ENCODE measurements around the gene MS4A7. TPM values are rescaled to one million over a fixed set of nuclear protein-coding genes. Genes with fewer than 3 reads are reported as not detected.

MS4A7 gene
- total RNA-seq, 4 donors from 2014 or later, result 20.3 to 30.7 (median 25.6) TPM

GRCh38 chr11:60420015-60420414, 41.7 kb downstream of the MS4A7 start:
- no peaks in the 10 kb centered on the region for H3K27me3 ChIP-seq
- H3K36me3 ChIP-seq, result no peaks in the 10 kb centered on the region
- intact Hi-C loops (cut with DNase I), result no loop called here
- 29% methylated on average over 2 of the region's 2 CpGs for WGBS
- H3K4me1 ChIP-seq, result no peaks in the 10 kb centered on the region
- DNase-seq (ENCODE audit: extremely low spot score), result no peak
- H3K27ac ChIP-seq (replicated peaks in 1 of 4), result no peak overlapping the region
- TF ChIP-seq POLR2A (IDR thresholded peaks at IDR 0.05; ENCODE audit: low read depth), result no peak
- no peak for TF ChIP-seq POLR2AphosphoS5 (IDR thresholded peaks at IDR 0.05)
- no peak for TF ChIP-seq EP300 (IDR thresholded peaks at IDR 0.05)
- no peak for TF ChIP-seq CTCF (IDR thresholded peaks at IDR 0.05)
- no peak overlapping the region for H3K4me3 ChIP-seq
- peaks cover 0 to 12% (median 5%) of the 10 kb centered on the region in 4 donors for H3K9me3 ChIP-seq

GRCh38 chr11:60422609-60423008, 44.3 kb downstream of the MS4A7 start:
- Histone ChIP-seq H3K4me3 (no peak overlapping the region), H3K27ac (replicated peaks in 1 of 4) (no peak overlapping the region), H3K36me3 (no peaks in the 10 kb centered on the region), H3K4me1 (no peaks in the 10 kb centered on the region), H3K9me3 (peaks cover 0 to 12% (median 5%) of the 10 kb centered on the region in 4 donors), H3K27me3 (no peaks in the 10 kb centered on the region)
- no peak for DNase-seq (ENCODE audit: extremely low spot score)
- TF ChIP-seq CTCF (IDR thresholded peaks at IDR 0.05) (no peak), POLR2AphosphoS5 (IDR thresholded peaks at IDR 0.05) (no peak), EP300 (IDR thresholded peaks at IDR 0.05) (no peak), POLR2A (IDR thresholded peaks at IDR 0.05; ENCODE audit: low read depth) (no peak)
- intact Hi-C loops (cut with DNase I), result no loop called here
- whole genome bisulfite sequencing, result 100% methylated on average over 1 of the region's 1 CpG

- intact Hi-C loops (cut with DNase I), result no loop called here
- Histone ChIP-seq H3K27me3 (no peaks in the 10 kb centered on the region), H3K27ac (replicated peaks in 1 of 4) (no peak overlapping the region), H3K4me1 (no peaks in the 10 kb centered on the region), H3K36me3 (no peaks in the 10 kb centered on the region), H3K9me3 (no peaks in the 10 kb centered on the region), H3K4me3 (no peak overlapping the region)
- no peak for TF ChIP-seq CTCF (IDR thresholded peaks at IDR 0.05)
- no peak for TF ChIP-seq POLR2AphosphoS5 (IDR thresholded peaks at IDR 0.05)
- no peak for TF ChIP-seq POLR2A (IDR thresholded peaks at IDR 0.05; ENCODE audit: low read depth)
- TF ChIP-seq EP300 (IDR thresholded peaks at IDR 0.05), result no peak
- no peak for DNase-seq (ENCODE audit: extremely low spot score)
- 55% methylated on average over 2 of the region's 2 CpGs for WGBS
These were observed 50.2 kb downstream of the MS4A7 start for GRCh38 chr11:60428517-60428916.

GRCh38 chr11:60429272-60429671, 50.9 kb downstream of the MS4A7 start, which contains the start of gene MS4A5:
Gene MS4A5, plus strand, starts transcription at chr11:60429572. Its CDS starts 103 bp downstream, at chr11:60429675.
- intact Hi-C loops (cut with DNase I), result no loop called here
- TF ChIP-seq POLR2A (IDR thresholded peaks at IDR 0.05; ENCODE audit: low read depth), result no peak
- no peak for TF ChIP-seq EP300 (IDR thresholded peaks at IDR 0.05)
- TF ChIP-seq CTCF (IDR thresholded peaks at IDR 0.05), result no peak
- no peak for TF ChIP-seq POLR2AphosphoS5 (IDR thresholded peaks at IDR 0.05)
- 100% methylated on average over 5 of the region's 5 CpGs for WGBS
- DNase-seq (ENCODE audit: extremely low spot score), result no peak
- Histone ChIP-seq H3K27ac (replicated peaks in 1 of 4) (no peak within 1 kb of the TSS), H3K4me1 (no peaks in the 10 kb centered on the region), H3K9me3 (no peaks in the 10 kb centered on the region), H3K27me3 (no peaks in the 10 kb centered on the region), H3K36me3 (no peaks in the 10 kb centered on the region), H3K4me3 (no peak within 1 kb of the TSS)

- 79% methylated on average over 2 of the region's 2 CpGs for WGBS
These were observed 52.9 kb downstream of the MS4A7 start for GRCh38 chr11:60431251-60431650.

More at GRCh38 chr11:60431251-60431650, 52.9 kb downstream of the MS4A7 start:
- no peak overlapping the region for H3K4me3 ChIP-seq
- no peaks in the 10 kb centered on the region for H3K4me1 ChIP-seq
- TF ChIP-seq POLR2A (IDR thresholded peaks at IDR 0.05; ENCODE audit: low read depth), result no peak
- DNase-seq (ENCODE audit: extremely low spot score), result no peak
- no peak overlapping the region for H3K27ac ChIP-seq (replicated peaks in 1 of 4)
- no peaks in the 10 kb centered on the region for H3K36me3 ChIP-seq
- H3K27me3 ChIP-seq, result no peaks in the 10 kb centered on the region
- intact Hi-C loops (cut with DNase I), result no loop called here
- no peaks in the 10 kb centered on the region for H3K9me3 ChIP-seq

All from esophagus muscularis mucosa (tissue), 4 donors.